GM18517 (cell line): ENCODE results near the gene RAB26.

Experiments
- ATAC-seq: cut with Tn5 transposase; IDR thresholded peaks from one replicate; pipeline ENCODE4 v1.9.1; 2021; ENCODE audit warnings: mild to moderate bottlenecking, moderate library complexity; ENCODE audit not compliant: unreplicated experiment

RAB26 gene

DNA sequence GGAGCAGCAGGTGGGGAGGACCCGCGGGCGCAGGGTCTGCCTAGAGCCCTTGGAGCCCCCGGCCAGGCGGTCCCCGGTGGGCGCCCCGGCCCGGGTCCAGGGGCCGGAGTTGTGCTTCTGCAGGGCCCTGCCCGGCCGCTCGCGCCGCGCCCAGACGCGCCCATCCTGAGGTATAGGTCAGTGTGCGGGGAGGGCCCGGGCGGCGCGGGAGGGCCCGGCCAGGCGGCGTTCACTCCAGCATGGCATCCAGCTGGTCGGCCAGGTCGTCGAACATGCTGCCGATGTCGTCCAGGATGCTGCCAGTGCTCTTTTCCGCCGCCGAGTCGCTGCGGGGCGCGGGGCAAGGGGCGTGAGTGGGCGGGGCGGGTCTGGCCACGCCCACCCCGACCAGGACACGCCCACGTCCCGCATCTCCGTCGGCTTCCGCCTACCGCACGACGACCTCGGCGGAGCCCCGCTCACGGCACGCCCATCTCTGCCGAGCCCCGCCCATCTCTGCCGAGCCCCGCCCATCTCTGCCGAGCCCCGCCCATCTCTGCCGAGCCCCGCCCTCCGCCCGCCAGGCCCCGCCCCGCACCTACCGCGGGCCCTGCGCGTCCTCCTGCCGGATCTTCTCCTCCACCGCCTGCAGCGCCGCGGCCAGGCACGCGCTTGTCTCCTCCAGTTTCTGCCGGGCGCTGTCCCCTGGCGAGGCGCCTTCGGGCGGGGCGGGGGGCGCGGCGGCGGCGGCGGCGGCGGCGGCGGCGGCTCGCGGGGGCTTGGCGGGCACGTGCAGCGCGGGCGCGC, 30.1 kb downstream of the RAB26 start:
- no peak for ATAC-seq

DNA sequence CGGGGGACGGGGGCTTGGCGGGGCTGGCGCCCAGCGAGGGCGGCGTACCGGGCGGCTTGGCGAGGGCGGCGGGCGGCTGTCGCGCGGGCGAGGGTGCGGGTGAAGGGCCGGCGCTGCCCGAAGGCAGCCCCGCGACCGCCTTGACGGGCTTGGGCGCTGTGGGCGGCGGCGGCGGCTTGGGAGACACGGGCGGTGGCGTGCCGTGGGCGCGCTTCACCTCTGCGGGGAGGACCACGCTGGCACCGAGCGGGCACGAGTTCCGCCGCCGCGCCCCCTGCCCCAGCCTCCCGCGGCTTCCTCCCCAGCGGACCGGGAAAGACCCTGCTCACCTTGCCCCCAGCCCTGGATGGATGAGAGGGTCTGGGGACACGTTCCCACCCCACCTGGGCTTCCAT, 30.7 kb downstream of the RAB26 start:
- ATAC-seq: no peak

DNA sequence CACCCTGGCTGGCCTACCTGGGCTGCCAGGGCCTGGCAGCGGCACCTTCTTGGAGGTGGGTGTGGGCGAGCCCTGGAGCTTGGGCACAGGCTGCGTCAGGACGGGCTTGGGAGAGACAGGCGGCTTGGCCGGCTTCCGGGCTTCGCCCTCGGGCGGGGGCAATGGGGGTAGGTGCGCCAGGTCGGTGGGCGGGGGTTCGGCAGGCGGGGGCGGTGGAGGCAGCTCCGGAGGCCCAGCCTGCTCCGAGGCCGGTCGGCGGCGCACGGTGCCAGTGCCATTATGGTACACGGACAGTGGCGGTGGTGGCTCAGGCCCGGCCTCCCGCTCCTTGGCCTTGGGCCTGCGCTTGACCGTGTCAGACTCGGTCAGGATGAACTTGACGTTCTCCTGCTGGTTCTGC, 31.2 kb downstream of the RAB26 start:
- no peak for ATAC-seq

- ATAC-seq: no peak
These were observed 32.0 kb downstream of the RAB26 start for GRCh38 chr16:2180461-2180860.

DNA sequence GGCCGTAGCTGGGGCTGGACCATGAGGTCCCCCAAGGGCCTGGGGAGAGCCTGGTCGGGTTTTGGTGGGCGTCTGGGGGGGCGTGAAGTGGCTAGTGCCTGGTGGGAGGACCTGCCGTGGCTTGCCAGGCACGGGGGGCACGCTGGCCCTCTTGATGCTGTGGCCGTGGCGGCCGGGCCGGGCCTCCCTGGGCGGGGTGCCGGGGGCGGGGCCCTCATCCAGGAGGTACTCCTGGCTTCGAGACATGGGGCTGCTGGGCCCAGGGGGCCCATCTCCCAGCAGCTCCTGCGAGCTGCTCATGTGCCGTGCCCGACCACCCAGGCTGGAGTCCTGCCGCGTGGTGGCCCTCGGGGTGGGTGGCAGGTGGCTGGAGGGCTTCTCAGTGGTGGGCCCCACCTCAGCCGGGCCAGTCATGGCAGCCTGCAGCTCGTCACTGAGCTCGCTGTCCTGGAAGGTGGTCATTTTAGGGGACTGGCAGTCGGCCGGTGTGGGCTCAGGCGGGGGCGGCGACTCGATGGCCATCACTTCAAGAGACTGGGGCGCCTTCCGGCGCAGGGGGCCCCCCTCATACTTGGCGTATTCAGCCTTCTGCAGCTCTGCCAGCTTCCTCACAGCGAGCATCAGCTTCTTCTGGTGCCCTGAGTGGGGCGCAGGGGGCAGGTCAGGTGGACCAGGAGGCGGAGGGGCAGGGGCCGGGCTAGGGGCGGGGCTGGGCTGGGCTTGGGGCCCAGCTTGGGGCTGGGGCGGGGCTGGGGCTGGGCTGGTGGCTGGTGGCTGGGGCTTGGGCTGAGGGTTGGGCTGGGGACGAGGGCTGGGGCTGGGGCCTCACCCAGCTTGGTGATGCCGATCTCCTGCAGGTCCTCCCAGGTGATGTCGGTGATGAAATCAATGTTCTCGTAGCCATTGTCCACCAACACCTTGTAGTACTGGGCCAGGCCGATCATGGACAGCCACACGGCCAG, 32.8 kb downstream of the RAB26 start:
- no peak for ATAC-seq

DNA sequence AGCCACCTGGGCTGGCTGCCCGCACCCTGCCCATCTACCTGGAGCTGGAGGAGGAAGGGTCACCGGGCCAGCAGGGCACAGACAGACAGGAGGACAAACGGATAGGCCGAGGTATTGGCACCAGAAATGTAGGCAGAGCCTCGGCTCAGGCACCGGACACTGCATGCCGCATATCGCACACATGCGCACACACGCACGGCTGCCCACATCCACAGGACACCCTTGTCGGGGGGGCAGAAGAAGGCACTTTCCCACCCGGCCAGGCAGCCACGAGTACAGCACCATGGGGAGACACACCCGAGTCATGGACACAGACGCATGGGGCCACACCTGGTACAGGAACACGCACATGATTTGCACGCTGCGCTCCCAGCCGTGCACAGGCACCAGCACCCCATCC, 33.5 kb downstream of the RAB26 start:
- ATAC-seq: no peak

DNA sequence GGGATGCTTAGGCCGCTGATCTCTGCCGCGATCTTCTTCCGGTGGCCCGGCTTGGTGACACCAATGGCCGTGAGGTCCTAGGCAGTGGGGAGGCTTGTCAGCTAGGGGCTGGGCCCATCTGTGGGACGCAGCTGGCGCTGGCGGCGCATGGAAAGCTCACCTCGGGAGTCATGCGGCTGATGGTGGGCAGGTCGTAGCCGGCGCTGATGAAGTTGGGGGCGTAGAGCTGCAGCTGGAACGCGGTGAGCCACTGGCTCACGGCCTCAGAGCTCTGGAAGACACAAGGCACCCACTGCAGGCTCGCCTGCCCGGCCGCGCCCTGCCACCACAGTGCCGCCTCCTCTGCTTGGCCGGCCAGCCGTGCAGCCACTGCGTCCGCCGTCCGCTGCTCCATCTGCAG, 35.2 kb downstream of the RAB26 start:
- no peak for ATAC-seq

- no peak for ATAC-seq
These were observed 35.9 kb downstream of the RAB26 start for GRCh38 chr16:2184346-2184745.

- ATAC-seq: no peak
These were observed 36.5 kb downstream of the RAB26 start for GRCh38 chr16:2184962-2185361.

GRCh38 chr16:2186064-2186463, 37.6 kb downstream of the RAB26 start:
- ATAC-seq: no peak

GRCh38 chr16:2186505-2186904, 38.1 kb downstream of the RAB26 start:
- no peak for ATAC-seq

GRCh38 chr16:2187212-2187611, 38.8 kb downstream of the RAB26 start:
- no peak for ATAC-seq

- no peak for ATAC-seq
These were observed 40.0 kb downstream of the RAB26 start for GRCh38 chr16:2188395-2188794.

DNA sequence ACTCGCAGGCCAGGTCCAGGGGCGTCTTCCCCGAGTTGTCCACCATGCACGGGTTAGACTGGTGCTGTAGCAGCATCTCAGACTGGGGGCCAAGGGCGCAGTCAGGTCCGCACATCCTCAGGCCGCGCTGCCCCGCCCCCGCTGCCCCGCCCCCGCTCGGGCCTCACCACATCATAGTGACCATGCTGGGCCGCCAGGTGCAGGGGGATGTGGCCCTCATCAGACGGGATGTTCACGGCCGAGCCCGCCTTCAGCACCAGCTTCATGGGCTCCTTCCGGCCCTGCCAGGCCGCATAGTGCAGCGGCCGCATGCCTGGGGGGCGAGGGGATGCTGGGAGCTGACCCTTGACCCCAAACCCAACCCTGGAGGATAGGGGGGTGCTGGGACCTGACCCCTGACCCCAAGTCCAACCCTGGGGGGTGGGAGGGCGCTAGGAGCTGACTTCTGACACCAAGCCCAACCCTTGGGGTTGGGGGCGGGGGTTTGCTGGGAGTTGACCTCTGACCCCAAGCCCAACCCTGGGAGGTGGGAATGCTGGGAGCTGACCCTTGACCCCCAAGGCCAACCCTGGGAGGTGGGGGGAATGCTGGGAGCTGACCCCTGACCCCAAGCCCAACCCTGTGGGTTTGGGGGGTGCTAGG, 40.9 kb downstream of the RAB26 start:
- ATAC-seq: no peak

DNA sequence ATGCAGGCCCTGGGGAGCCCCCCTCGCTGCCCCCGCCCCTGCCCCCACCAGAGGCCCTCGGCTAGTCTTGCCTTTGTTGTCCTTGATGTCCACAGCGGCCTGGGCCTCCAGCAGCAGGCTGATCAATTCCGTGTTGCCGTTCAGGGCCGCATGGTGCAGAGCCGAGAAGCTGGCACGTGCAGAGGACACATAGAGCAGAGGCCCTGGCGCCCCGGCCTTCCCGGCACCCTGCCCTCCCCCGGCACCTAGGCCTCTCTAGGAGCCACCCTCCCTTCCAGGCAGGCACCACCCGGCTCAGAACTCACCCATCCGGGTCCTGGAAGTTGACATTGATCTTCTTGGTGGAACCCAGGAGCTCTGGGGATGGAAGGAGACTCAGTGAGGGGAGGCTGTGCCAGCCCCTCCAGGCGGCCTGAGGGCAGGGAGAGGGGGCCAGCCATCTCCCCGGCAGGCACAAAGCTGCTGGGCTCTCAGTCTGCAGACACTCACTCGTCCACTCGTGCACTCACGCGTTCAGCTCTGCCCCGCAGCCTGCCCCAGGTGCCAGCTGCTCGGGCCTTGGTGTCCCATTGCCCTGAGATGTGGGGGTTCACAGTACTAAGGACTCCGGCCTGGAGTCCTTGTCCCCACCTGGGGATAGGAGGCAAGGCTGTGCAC, 41.7 kb downstream of the RAB26 start:
- ATAC-seq: no peak

DNA sequence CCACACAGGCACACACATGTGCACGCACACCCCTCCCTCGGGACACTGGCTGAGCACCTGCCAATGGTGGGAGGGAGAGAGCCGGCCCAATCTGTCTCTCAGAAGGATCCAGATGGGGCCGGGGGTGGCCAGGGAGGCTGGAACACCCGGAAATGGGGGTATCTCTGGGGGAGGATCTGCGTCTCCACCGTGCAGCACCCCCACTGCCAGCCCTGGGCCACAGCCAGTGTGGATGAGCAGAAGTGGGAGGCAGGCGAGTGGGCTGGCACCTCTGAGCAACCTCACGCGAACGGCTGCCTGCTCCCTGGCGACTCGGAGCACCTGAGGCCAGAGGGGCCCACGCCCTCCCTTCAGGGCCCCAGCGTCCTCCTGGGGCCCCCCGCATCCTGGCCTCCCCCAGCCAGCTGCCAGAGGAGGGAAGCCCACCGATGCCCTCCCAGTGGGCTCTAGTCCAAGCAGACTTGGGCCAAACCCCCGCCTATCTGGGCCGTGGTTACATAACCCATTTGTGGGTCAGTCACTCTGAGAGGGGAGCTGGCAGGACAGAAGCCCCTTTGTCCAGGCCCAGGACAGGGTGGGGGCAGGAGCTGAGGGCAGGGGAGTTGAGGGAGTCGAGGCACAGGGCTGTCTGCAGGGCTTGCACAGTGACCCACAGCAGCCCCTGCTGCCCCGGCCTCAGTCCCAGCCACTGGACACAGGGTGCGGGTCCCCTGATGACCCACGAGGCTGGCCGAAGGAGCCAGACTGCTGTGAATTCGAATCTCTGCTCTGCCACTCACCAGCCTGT, 42.4 kb downstream of the RAB26 start:
- no peak for ATAC-seq

GRCh38 chr16:2191446-2191706, 43.0 kb downstream of the RAB26 start:
- ATAC-seq: no peak

- ATAC-seq: no peak
These were observed 45.9 kb downstream of the RAB26 start for GRCh38 chr16:2194166-2194834.

DNA sequence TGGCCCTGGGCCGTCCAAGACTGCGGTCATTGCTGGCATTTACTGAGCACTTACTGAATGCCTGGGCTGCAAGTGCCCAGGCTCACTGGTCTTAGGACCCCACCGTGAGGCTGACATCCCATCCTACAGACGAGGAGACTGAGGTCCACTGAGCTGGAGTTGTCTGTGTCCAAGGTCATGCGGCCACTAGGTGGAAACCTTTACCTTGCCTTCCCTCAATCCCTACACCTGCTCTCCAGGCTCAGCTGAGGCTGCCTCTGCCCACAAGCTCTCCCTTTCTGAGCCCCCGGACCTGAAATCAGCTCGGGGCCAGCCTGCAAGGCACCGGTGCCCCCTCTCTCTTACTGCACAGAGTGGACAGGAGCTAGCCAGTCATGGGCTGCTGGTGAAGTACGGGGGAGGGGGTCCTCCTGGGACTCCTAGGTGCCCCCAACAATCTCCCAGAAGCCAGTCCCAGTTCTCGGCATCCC, 46.5 kb downstream of the RAB26 start:
- ATAC-seq: no peak
